OCI-LY7 (cell line): ENCODE results near the gene UBE2N. TPM values are rescaled to one million over a fixed set of nuclear protein-coding genes. Genes with fewer than 3 reads are reported as not detected.

Experiments used
- BruUV-seq: library from RNA; stranded (reverse); fragments of 400-500 nt; replicated peaks from 2 replicates; lab custom pipeline; 2021; lab: Mats Ljungman, UMichigan
- CTCF ChIA-PET: fragments of 300-600 bp; sonication (Branson Sonifier 250); formaldehyde crosslinking; loops from one replicate; lab custom pipeline; 2022; ENCODE audit warnings: antibody characterized with exemption; ENCODE audit not compliant: unreplicated experiment; lab: Charles Lee
- POLR2A ChIA-PET: fragments of 300-600 bp; sonication (Branson Sonifier 250); formaldehyde crosslinking; loops from one replicate; lab custom pipeline; 2022; ENCODE audit warnings: antibody characterized with exemption; lab: Charles Lee
- DNase-seq: peaks from one replicate; pipeline ENCODE4 v3.0.0-alpha.2; 2015; ENCODE audit warnings: low spot score
- H2AFZ ChIP-seq: fragments of 200-600 bp; sonication (generic), shearing (Covaris generic); 2 replicates; pipeline ENCODE4 v1.6.1; 2014; ENCODE audit warnings: mild to moderate bottlenecking, antibody characterized with exemption, low read length, moderate library complexity
- H3K27ac ChIP-seq: fragments of 200-600 bp; sonication (generic); 2 replicates; pipeline ENCODE4 v1.5.1; 2014; ENCODE audit warnings: mixed run types, low read depth, mild to moderate bottlenecking, moderate library complexity, low read length, inconsistent platforms; ENCODE audit not compliant: poor library complexity, severe bottlenecking
- H3K36me3 ChIP-seq: fragments of 200-600 bp; sonication (generic); 2 replicates; pipeline ENCODE4 v1.6.1; 2014; ENCODE audit warnings: mild to moderate bottlenecking, antibody characterized with exemption, low read length, moderate library complexity, mixed read lengths; ENCODE audit not compliant: insufficient read depth
- H3K4me1 ChIP-seq: fragments of 200-600 bp; sonication (generic); 2 replicates; pipeline ENCODE4 v1.5.1; 2014; ENCODE audit warnings: mild to moderate bottlenecking, low read length; ENCODE audit not compliant: insufficient read depth, poor library complexity, severe bottlenecking
- H3K4me2 ChIP-seq: fragments of 200-600 bp; sonication (generic); 2 replicates; pipeline ENCODE4 v1.6.1; 2014; ENCODE audit warnings: mild to moderate bottlenecking, low read length
- H3K4me3 ChIP-seq: fragments of 200-600 bp; sonication (generic); 2 replicates; pipeline ENCODE4 v1.5.1; 2014; ENCODE audit warnings: mild to moderate bottlenecking, low read depth, low read length; ENCODE audit not compliant: poor library complexity, severe bottlenecking
- H3K79me2 ChIP-seq: fragments of 200-600 bp; sonication (generic); 2 replicates; pipeline ENCODE4 v1.6.1; 2016; ENCODE audit warnings: low read depth, mild to moderate bottlenecking, low read length, moderate library complexity, mixed read lengths; ENCODE audit not compliant: insufficient read depth
- H3K9me2 ChIP-seq: fragments of 200-600 bp; sonication (generic); 2 replicates; pipeline ENCODE4 v1.6.1; 2016; ENCODE audit warnings: mild to moderate bottlenecking, low read length, mixed read lengths; ENCODE audit not compliant: insufficient read depth
- H3K9me3 ChIP-seq: fragments of 200-600 bp; sonication (generic); 2 replicates; pipeline ENCODE4 v1.6.1; 2014; ENCODE audit warnings: mild to moderate bottlenecking, mixed run types, low read length, mixed read lengths
- H4K20me1 ChIP-seq: fragments of 200-600 bp; sonication (generic); 2 replicates; pipeline ENCODE4 v1.6.1; 2014; ENCODE audit warnings: mild to moderate bottlenecking, antibody characterized with exemption, low read length, moderate library complexity, mixed read lengths; ENCODE audit not compliant: insufficient read depth
- CTCF ChIP-seq: fragments of 200-600 bp; sonication (generic); conservative IDR thresholded peaks from 2 replicates; pipeline ENCODE4 v1.5.1; 2014; ENCODE audit warnings: mild to moderate bottlenecking, antibody characterized with exemption, low read length, moderate library complexity, mixed read lengths
- EZH2phosphoT487 ChIP-seq: fragments of 200-600 bp; sonication (generic); IDR thresholded peaks from 2 replicates; pipeline ENCODE4 v1.6.1; 2018; ENCODE audit warnings: low read depth, borderline replicate concordance, mild to moderate bottlenecking, mixed run types, antibody characterized with exemption, low read length, moderate library complexity, mixed read lengths
- intact Hi-C: fragments of 100-400 bp; cut with micrococcal nuclease; formaldehyde crosslinking; loops from one replicate; pipeline ENCODE4 v1.10.0; 2022; ENCODE audit not compliant: unreplicated experiment
- total RNA-seq, 2 experiments: library from RNA; depleted of rRNA in 1 of 2; stranded (reverse); fragments of >200 nt in 1 of 2; shearing (Covaris generic) in 1 of 2; gene quantifications; 2 replicates each; pipeline ENCODE4 v1.2.3, GENCODE V29; 2014 to 2022

Gene UBE2N
- total RNA-seq, 2 experiments from 2014 or later: 153 to 214 TPM

DNA sequence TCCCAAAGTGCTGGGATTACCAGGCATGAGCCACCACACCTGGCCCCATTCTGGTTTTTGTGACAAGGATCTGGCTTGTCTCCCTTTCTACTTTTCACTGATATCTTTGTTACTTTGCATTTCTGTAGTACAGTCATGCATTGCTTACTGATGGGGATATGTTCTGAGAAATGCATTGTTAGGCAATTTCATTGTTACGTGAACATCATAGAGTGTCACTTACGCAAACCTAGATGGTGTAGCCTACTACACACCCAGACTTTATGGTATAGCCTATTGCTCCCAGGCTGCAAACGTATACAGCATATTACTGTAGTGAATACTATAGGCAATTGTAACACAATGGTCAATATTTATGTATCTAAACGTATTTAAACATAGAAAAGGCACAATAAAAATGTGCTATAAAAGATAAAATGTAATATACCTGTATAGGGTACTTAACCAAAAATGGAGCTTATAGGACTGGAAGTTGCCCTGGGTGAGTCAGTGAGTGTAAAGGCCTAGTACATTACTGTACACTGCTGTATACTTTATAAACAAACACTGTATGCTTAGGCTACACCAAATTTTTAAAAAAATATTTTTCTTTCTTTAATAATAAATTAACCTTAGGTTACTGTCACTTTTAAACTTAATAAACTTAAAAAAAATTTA lies 41.5 kb upstream of the UBE2N start:
- BruUV-seq: no TSS peak
- ChIA-PET CTCF (interaction anchor here (0.7 kb wide), 1 partner anchor 1489 kb away, joined by 3 read pairs; no protein-coding TSS in a partner anchor), POLR2A (interaction anchor here (0.6 to 1.1 kb wide), 2 partner anchors 13 to 1085 kb away, joined by 3 read pairs; no protein-coding TSS in a partner anchor)
- H3K36me3 ChIP-seq: peaks cover 89% of the 10 kb centered on the region
- no peaks in the 10 kb centered on the region for H3K9me2 ChIP-seq
- H3K27ac ChIP-seq: no peak overlapping the region
- no peaks in the 10 kb centered on the region for H3K9me3 ChIP-seq
- TF ChIP-seq CTCF (no peak), EZH2phosphoT487 (no peak)
- H4K20me1 ChIP-seq: no peaks in the 10 kb centered on the region
- no peaks in the 10 kb centered on the region for H3K79me2 ChIP-seq
- H3K4me2 ChIP-seq: no peak overlapping the region
- H2AFZ ChIP-seq: no peak overlapping the region
- H3K4me1 ChIP-seq: no peaks in the 10 kb centered on the region
- no peak overlapping the region for H3K4me3 ChIP-seq
- intact Hi-C loops: no loop called here
- no peak for DNase-seq

DNA sequence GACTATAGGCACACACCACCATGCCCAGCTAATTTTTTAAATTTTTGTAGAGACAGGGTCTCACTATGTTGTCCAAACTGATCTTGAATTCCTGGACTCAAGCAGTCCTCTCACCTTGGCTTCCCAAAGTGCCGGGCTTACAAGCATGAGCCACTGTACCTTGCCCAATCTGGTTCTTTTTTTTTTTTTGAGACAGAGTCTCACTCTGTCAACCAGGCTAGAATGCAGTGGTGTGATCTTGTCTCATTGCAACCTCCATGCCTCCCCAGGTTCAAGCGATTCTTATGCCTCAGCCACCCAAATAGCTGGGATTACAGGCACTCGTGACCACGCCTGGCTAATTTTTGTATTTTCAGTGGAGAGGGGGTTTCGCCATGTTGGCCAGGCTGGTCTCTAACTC lies 41.0 kb upstream of the UBE2N start:
- no peak for TF ChIP-seq EZH2phosphoT487
- no peak for TF ChIP-seq CTCF
- intact Hi-C loops: no loop called here
- Histone ChIP-seq H3K27ac (no peak overlapping the region), H2AFZ (no peak overlapping the region), H3K36me3 (peaks cover 89% of the 10 kb centered on the region), H3K4me2 (no peak overlapping the region), H3K4me1 (no peaks in the 10 kb centered on the region), H3K9me3 (no peaks in the 10 kb centered on the region), H3K4me3 (no peak overlapping the region), H3K9me2 (no peaks in the 10 kb centered on the region), H3K79me2 (no peaks in the 10 kb centered on the region), H4K20me1 (no peaks in the 10 kb centered on the region)
- no TSS peak for BruUV-seq
- DNase-seq: no peak
- ChIA-PET CTCF (interaction anchor here (0.7 kb wide), 1 partner anchor 1489 kb away, joined by 3 read pairs; no protein-coding TSS in a partner anchor), POLR2A (interaction anchor here (1.1 kb wide), 1 partner anchor 12 kb away, joined by 3 read pairs; no protein-coding TSS in a partner anchor)

GRCh38 chr12:93476555-93476954 lies 34.8 kb upstream of the UBE2N start:
- no peak for DNase-seq
- Histone ChIP-seq H3K79me2 (no peaks in the 10 kb centered on the region), H3K4me2 (no peak overlapping the region), H3K4me3 (no peak overlapping the region), H3K9me2 (no peaks in the 10 kb centered on the region), H3K36me3 (peaks cover 64% of the 10 kb centered on the region), H3K9me3 (no peaks in the 10 kb centered on the region), H4K20me1 (no peaks in the 10 kb centered on the region), H3K4me1 (no peaks in the 10 kb centered on the region), H3K27ac (no peak overlapping the region), H2AFZ (no peak overlapping the region)
- BruUV-seq: no TSS peak
- intact Hi-C loops: no loop called here
- TF ChIP-seq EZH2phosphoT487: no peak
- no peak for TF ChIP-seq CTCF
- ChIA-PET POLR2A (interaction anchor here (0.6 to 1.1 kb wide), 4 partner anchors 9 to 1088 kb away, joined by 3 to 5 read pairs (median 3); partner anchors contain the start of gene MRPL42), CTCF (no interaction called here)
